HepG2 (cell line): ENCODE results near the gene EDC3. TPM values are rescaled to one million over a fixed set of nuclear protein-coding genes. Genes with fewer than 3 reads are reported as not detected.

Experiments used
- AFF4 ChIP-seq: sonication (generic); formaldehyde crosslinking; IDR thresholded peaks from 2 replicates; pipeline ENCODE4 v1.4.0; 2020; ENCODE audit warnings: missing genetic modification reagents
- CENPT ChIP-seq: sonication (generic); formaldehyde crosslinking; IDR thresholded peaks from 2 replicates; pipeline ENCODE4 v1.8.0; 2022; ENCODE audit warnings: low read depth, mild to moderate bottlenecking, moderate library complexity, missing genetic modification reagents
- CTCF ChIP-seq: sonication (generic); formaldehyde crosslinking; IDR thresholded peaks from 2 replicates; pipeline ENCODE4 v1.5.0; 2020; ENCODE audit warnings: mild to moderate bottlenecking, missing genetic modification reagents, moderate library complexity
- DNMT3B ChIP-seq: conservative IDR thresholded peaks from 2 replicates; pipeline ENCODE4 v1.6.1; 2016; ENCODE audit warnings: missing biosample characterization, control low read depth
- FOXK2 ChIP-seq: fragments of 450-650 bp; IDR thresholded peaks from 2 replicates; pipeline ENCODE4 v1.6.1; 2016
- HINFP ChIP-seq: sonication (generic); formaldehyde crosslinking; IDR thresholded peaks from 2 replicates; pipeline ENCODE4 v1.4.0; 2020; ENCODE audit warnings: low read depth, mild to moderate bottlenecking, missing genetic modification reagents
- MAFG ChIP-seq: sonication (generic); formaldehyde crosslinking; IDR thresholded peaks from 2 replicates; pipeline ENCODE4 v1.5.1; 2020; ENCODE audit warnings: mild to moderate bottlenecking, missing genetic modification reagents
- PLSCR1 ChIP-seq: sonication (generic); formaldehyde crosslinking; IDR thresholded peaks from 2 replicates; pipeline ENCODE4 v1.5.0; 2020; ENCODE audit warnings: missing genetic modification reagents, mild to moderate bottlenecking, borderline replicate concordance
- POLR2A ChIP-seq, 2 experiments: IDR thresholded peaks; 2 replicates each; pipeline ENCODE4 v1.6.1; 2011; ENCODE audit warnings: low read depth in 2 of 2, low read length in 2 of 2, mild to moderate bottlenecking in 1 of 2, moderate library complexity in 1 of 2; ENCODE audit not compliant: insufficient read depth in 1 of 2
- REXO4 ChIP-seq: sonication (generic); formaldehyde crosslinking; IDR thresholded peaks from 2 replicates; pipeline ENCODE4 v1.8.0; 2022; ENCODE audit warnings: missing genetic modification reagents, mild to moderate bottlenecking, borderline replicate concordance
- ZBTB4 ChIP-seq: sonication (generic); formaldehyde crosslinking; IDR thresholded peaks from 2 replicates; pipeline ENCODE4 v1.4.0; 2020; ENCODE audit warnings: missing genetic modification reagents, mild to moderate bottlenecking, borderline replicate concordance
- ZFP90 ChIP-seq: sonication (generic); formaldehyde crosslinking; IDR thresholded peaks from 2 replicates; pipeline ENCODE4 v1.8.0; 2022; ENCODE audit warnings: missing genetic modification reagents, mild to moderate bottlenecking, inconsistent platforms, borderline replicate concordance
- ZNF17 ChIP-seq: sonication (generic); formaldehyde crosslinking; IDR thresholded peaks from 2 replicates; pipeline ENCODE4 v1.5.0; 2020; ENCODE audit warnings: mild to moderate bottlenecking, missing genetic modification reagents
- ZNF256 ChIP-seq: sonication (generic); formaldehyde crosslinking; conservative IDR thresholded peaks from 2 replicates; pipeline ENCODE4 v1.4.0; 2020; ENCODE audit warnings: missing genetic modification reagents
- ZNF326 ChIP-seq: sonication (generic); formaldehyde crosslinking; IDR thresholded peaks from 2 replicates; pipeline ENCODE4 v1.4.0; 2020; ENCODE audit warnings: missing genetic modification reagents, borderline replicate concordance
- ZNF382 ChIP-seq: sonication (generic); formaldehyde crosslinking; IDR thresholded peaks from 2 replicates; pipeline ENCODE4 v1.5.0; 2020; ENCODE audit warnings: missing genetic modification reagents, mild to moderate bottlenecking, borderline replicate concordance
- polyA plus RNA-seq, 8 experiments: library from polyadenylated mRNA; depleted of rRNA in 3 of 8; stranded (reverse) in 7 of 8; unstranded in 1 of 8; fragments of >200 nt; fragmentation: Illumina TruSeq in 4 of 8; extraction: Trizol in 4 of 8; gene quantifications; 2 replicates each; pipeline versions ENCODE4 v1.2.1 to v1.2.3, GENCODE V29; 2011 to 2016; ENCODE audit warnings: low read depth in 4 of 8, missing spikeins in 1 of 8, mixed read lengths in 1 of 8; ENCODE audit not compliant: insufficient read depth in 1 of 8
- total RNA-seq, 5 experiments: library from RNA; depleted of rRNA; stranded (reverse); fragments of >200 nt; fragmentation: Illumina TruSeq; extraction: Trizol; gene quantifications; 2 replicates each; pipeline ENCODE4 v1.2.3, GENCODE V29; 2016; ENCODE audit warnings: low read depth in 1 of 5

EDC3 gene
- total and polyA plus RNA-seq, 2 of the 13 experiments (the other 11 are each of a cell fraction or from before 2014, with no cell fraction given), result 17.4 to 32.0 TPM

GRCh38 chr15:74616366-74616939 lies 79.4 kb downstream of the EDC3 start (continued):
- TF ChIP-seq AFF4 (CRISPR knock-in tag), result no peak
- TF ChIP-seq ZBTB4 (CRISPR knock-in tag), result no peak
- TF ChIP-seq HINFP (CRISPR knock-in tag), result no peak
- TF ChIP-seq ZNF17, result no peak
- TF ChIP-seq PLSCR1, result no peak
- 0 out of 2 replicates have a peak, but pooled peaks have one; percentile 14 for TF ChIP-seq ZNF256 (CRISPR knock-in tag)
- TF ChIP-seq ZNF382 (CRISPR knock-in tag), result no peak
- TF ChIP-seq CTCF (CRISPR knock-in tag), result no peak
- TF ChIP-seq MAFG (CRISPR knock-in tag), result no peak
- TF ChIP-seq REXO4 (CRISPR knock-in tag), result no peak
- peak; percentile 59 for TF ChIP-seq ZFP90 (CRISPR knock-in tag)
- no peak for TF ChIP-seq POLR2A (IDR thresholded peaks at IDR 0.05; ENCODE audit: insufficient read depth in 1 of 2, low read depth in 2 of 2, low read length in 2 of 2)
- TF ChIP-seq ZNF326 (CRISPR knock-in tag), result no peak
- 0 out of 2 replicates have a peak, but pooled peaks have one; percentile 54 for TF ChIP-seq DNMT3B (CRISPR knock-in tag)
- no peak for TF ChIP-seq CENPT
- TF ChIP-seq FOXK2, result no peak
